H9 (cell line): ENCODE results near the gene COL18A1. TPM values are rescaled to one million over a fixed set of nuclear protein-coding genes. Genes with fewer than 3 reads are reported as not detected.

Source experiments
- DNase-seq: peaks from one replicate; pipeline ENCODE4 v3.0.0-alpha.2; 2017
- H2AFZ ChIP-seq: one replicate; pipeline ENCODE4 v1.6.1; 2013; ENCODE audit warnings: mild to moderate bottlenecking, low read length, control low read depth, moderate library complexity
- H2AK5ac ChIP-seq: 2 replicates; pipeline ENCODE4 v1.6.1; 2013; ENCODE audit warnings: low read length, control low read depth, mixed read lengths; ENCODE audit not compliant: insufficient read length
- H2BK120ac ChIP-seq: one replicate; pipeline ENCODE4 v1.6.1; 2013; ENCODE audit warnings: low read depth, mild to moderate bottlenecking, low read length, control low read depth, inconsistent platforms; ENCODE audit not compliant: poor library complexity, severe bottlenecking
- H2BK12ac ChIP-seq: 2 replicates; pipeline ENCODE4 v1.6.1; 2013; ENCODE audit warnings: low read length, control low read depth, mixed read lengths, low read depth; ENCODE audit not compliant: insufficient read length
- H2BK15ac ChIP-seq: 2 replicates; pipeline ENCODE4 v1.6.1; 2013; ENCODE audit warnings: low read depth, low read length, control low read depth
- H2BK20ac ChIP-seq: one replicate; pipeline ENCODE4 v1.6.1; 2013; ENCODE audit warnings: low read depth, mild to moderate bottlenecking, low read length, control low read depth, inconsistent platforms; ENCODE audit not compliant: poor library complexity, severe bottlenecking
- H2BK5ac ChIP-seq: 2 replicates; pipeline ENCODE4 v1.6.1; 2013; ENCODE audit warnings: low read length, control low read depth, mixed read lengths; ENCODE audit not compliant: insufficient read length
- H3K14ac ChIP-seq: 2 replicates; pipeline ENCODE4 v1.6.1; 2013; ENCODE audit warnings: low read length, control low read depth; ENCODE audit not compliant: insufficient read depth
- H3K18ac ChIP-seq: 2 replicates; pipeline ENCODE4 v1.6.1; 2013; ENCODE audit warnings: low read depth, mild to moderate bottlenecking, mixed read lengths, low read length, control low read depth; ENCODE audit not compliant: insufficient read length
- H3K23ac ChIP-seq: 2 replicates; pipeline ENCODE4 v1.6.1; 2013; ENCODE audit warnings: low read length, control low read depth, mixed read lengths, low read depth; ENCODE audit not compliant: insufficient read length
- H3K23me2 ChIP-seq: 2 replicates; pipeline ENCODE4 v1.6.1; 2013; ENCODE audit warnings: low read depth, mild to moderate bottlenecking, mixed read lengths, low read length, control low read depth; ENCODE audit not compliant: insufficient read length, poor library complexity, severe bottlenecking
- H3K27ac ChIP-seq: 2 replicates; pipeline ENCODE4 v1.5.1; 2013; ENCODE audit warnings: low read length, control low read depth, mixed read lengths, low read depth; ENCODE audit not compliant: insufficient read length
- H3K27me3 ChIP-seq: 2 replicates; pipeline ENCODE4 v1.6.1; 2013; ENCODE audit warnings: low read length, control low read depth, inconsistent platforms; ENCODE audit not compliant: insufficient read depth
- H3K4ac ChIP-seq: 2 replicates; pipeline ENCODE4 v1.6.1; 2013; ENCODE audit warnings: low read depth, mild to moderate bottlenecking, control low read depth, inconsistent platforms, low read length, moderate library complexity
- H3K4me1 ChIP-seq: 2 replicates; pipeline ENCODE4 v1.6.1; 2013; ENCODE audit warnings: low read length, control low read depth, inconsistent platforms; ENCODE audit not compliant: insufficient read depth
- H3K4me2 ChIP-seq: 2 replicates; pipeline ENCODE4 v1.6.1; 2013; ENCODE audit warnings: low read length, control low read depth, mixed read lengths; ENCODE audit not compliant: insufficient read length, insufficient read depth
- H3K56ac ChIP-seq: 2 replicates; pipeline ENCODE4 v1.6.1; 2013; ENCODE audit warnings: low read depth, mild to moderate bottlenecking, mixed read lengths, low read length, control low read depth; ENCODE audit not compliant: insufficient read length
- H3K79me1 ChIP-seq: 2 replicates; pipeline ENCODE4 v1.6.1; 2013; ENCODE audit warnings: low read depth, mild to moderate bottlenecking, moderate library complexity, low read length, control low read depth, inconsistent platforms; ENCODE audit not compliant: insufficient read depth, poor library complexity, severe bottlenecking
- H3K79me2 ChIP-seq: 2 replicates; pipeline ENCODE4 v1.6.1; 2013; ENCODE audit warnings: low read length, control low read depth, inconsistent platforms; ENCODE audit not compliant: insufficient read depth
- H3K9ac ChIP-seq: 2 replicates; pipeline ENCODE4 v1.6.1; 2013; ENCODE audit warnings: low read length, control low read depth, mixed read lengths; ENCODE audit not compliant: insufficient read length; ENCODE audit errors: extremely low read depth
- H3K9me3 ChIP-seq: one replicate; pipeline ENCODE4 v1.6.1; 2013; ENCODE audit warnings: low read depth, low read length, inconsistent platforms; ENCODE audit not compliant: control insufficient read depth
- H3T11ph ChIP-seq: one replicate; pipeline ENCODE4 v1.6.1; 2013; ENCODE audit warnings: mild to moderate bottlenecking, low read length, control low read depth, inconsistent platforms
- H4K20me1 ChIP-seq: one replicate; pipeline ENCODE4 v1.6.1; 2013; ENCODE audit not compliant: control insufficient read depth, insufficient read length, insufficient read depth
- H4K5ac ChIP-seq: 2 replicates; pipeline ENCODE4 v1.6.1; 2013; ENCODE audit warnings: low read depth, mild to moderate bottlenecking, mixed read lengths, low read length, control low read depth; ENCODE audit not compliant: insufficient read length
- H4K8ac ChIP-seq: replicated peaks from 2 replicates; pipeline ENCODE4 v1.6.1; 2013; ENCODE audit warnings: low read length, control low read depth, mixed read lengths, low read depth; ENCODE audit not compliant: insufficient read length
- H4K91ac ChIP-seq: 2 replicates; pipeline ENCODE4 v1.6.1; 2013; ENCODE audit warnings: low read depth, mild to moderate bottlenecking, moderate library complexity, mixed read lengths, low read length, control low read depth; ENCODE audit not compliant: insufficient read length
- H3K27ac Mint-ChIP-seq, 3 experiments: 2 replicates in 2 of 3; 3 replicates in 1 of 3; pipeline ENCODE4 v1.8.0; 2020 to 2021; ENCODE audit warnings: mixed read lengths in 3 of 3, mild to moderate bottlenecking in 1 of 3, moderate library complexity in 1 of 3
- H3K27me3 Mint-ChIP-seq: 2 replicates; pipeline ENCODE4 v1.8.0; 2021; ENCODE audit warnings: low read depth, mild to moderate bottlenecking, moderate library complexity, mixed read lengths
- H3K36me3 Mint-ChIP-seq, 3 experiments: 2 replicates in 2 of 3; 3 replicates in 1 of 3; pipeline ENCODE4 v1.8.0; 2020 to 2021; ENCODE audit warnings: low read depth in 3 of 3, mixed read lengths in 3 of 3; ENCODE audit not compliant: insufficient read depth in 1 of 3
- H3K4me1 Mint-ChIP-seq, 2 experiments: 2 replicates each; pipeline ENCODE4 v1.8.0; 2020; ENCODE audit warnings: mixed read lengths in 2 of 2
- H3K4me3 Mint-ChIP-seq, 2 experiments: 2 replicates in 1 of 2; 3 replicates in 1 of 2; pipeline ENCODE4 v1.8.0; 2020 to 2021; ENCODE audit warnings: mild to moderate bottlenecking in 2 of 2, mixed read lengths in 2 of 2, moderate library complexity in 1 of 2
- H3K9me3 Mint-ChIP-seq, 2 experiments: 2 replicates in 1 of 2; 3 replicates in 1 of 2; pipeline ENCODE4 v1.8.0; 2020; ENCODE audit warnings: mild to moderate bottlenecking in 2 of 2, mixed read lengths in 2 of 2, moderate library complexity in 1 of 2
- WGBS: extraction: QIAGEN DNeasy Blood & Tissue Kit; methylation state at CpG from one replicate; pipeline ENCODE4 v1.1.7; 2013; ENCODE audit warnings: missing lambda C conversion rate, low lambda C conversion rate, mixed read lengths; ENCODE audit not compliant: insufficient read length; ENCODE audit errors: extremely low coverage; 5-methylcytosine and 5-hydroxymethylcytosine counted together
- total RNA-seq: library from RNA; stranded (reverse); gene quantifications from 2 replicates; pipeline ENCODE4 v1.2.1, GENCODE V29; 2021
- TF ChIP-seq, protein P1 (sequence below): fragments of 200-600 bp; sonication (generic); conservative IDR thresholded peaks from 3 replicates; pipeline ENCODE4 v1.8.0; 2021; ENCODE audit warnings: antibody characterized with exemption, mild to moderate bottlenecking

The COL18A1 gene
- total RNA-seq, 1 experiment from 2014 or later, result 232 TPM

DNA sequence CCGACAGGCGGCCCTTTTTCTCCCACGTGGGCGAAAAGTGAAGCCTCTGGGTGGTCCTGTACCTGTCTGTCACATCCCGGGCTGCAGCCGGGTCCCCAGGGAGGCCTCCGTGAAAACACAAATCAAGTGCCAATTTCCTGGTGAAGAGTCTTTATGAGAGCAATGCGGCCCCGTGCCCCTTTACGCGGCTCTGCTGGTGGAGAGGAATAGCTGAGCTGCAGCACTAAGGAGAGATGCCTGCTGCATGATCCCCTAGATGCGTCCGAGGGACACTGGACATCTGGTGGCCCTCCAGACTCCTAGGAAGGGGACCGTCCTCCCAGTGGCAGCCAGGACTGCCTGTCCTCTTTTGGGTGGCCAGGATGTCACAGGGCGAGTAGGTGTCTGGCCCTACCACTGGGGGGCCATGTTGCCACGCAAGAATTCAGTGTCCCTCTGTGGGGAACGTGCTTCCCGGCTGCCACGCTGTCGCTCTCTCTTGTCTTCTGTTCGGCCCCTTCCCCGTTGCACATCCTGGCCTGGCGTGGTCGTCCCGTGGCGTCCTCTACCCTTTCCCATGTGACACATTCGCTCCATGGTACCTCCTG, 38.7 kb downstream of the COL18A1 start:
- H3K23me2 ChIP-seq, result no peaks in the 10 kb centered on the region
- H3K36me3 Mint-ChIP-seq, result peaks cover 33 to 47% (median 44%) of the 10 kb centered on the region in 3 experiments
- no peak overlapping the region for H3K18ac ChIP-seq
- no peak overlapping the region for H3T11ph ChIP-seq
- H3K27ac ChIP-seq, result no peak overlapping the region
- H3K4ac ChIP-seq, result no peak overlapping the region
- H4K5ac ChIP-seq, result no peak overlapping the region
- H3K4me3 Mint-ChIP-seq, result no peak overlapping the region
- H4K8ac ChIP-seq, result no peak overlapping the region
- no peak overlapping the region; the same call in 1 of the 2 replicates for H3K14ac ChIP-seq
- H3K4me1 ChIP-seq, result no peaks in the 10 kb centered on the region
- peaks cover 0 to 5% of the 10 kb centered on the region in 2 experiments; a peak in 2 of 5 replicates for H3K9me3 Mint-ChIP-seq
- H3K56ac ChIP-seq, result no peak overlapping the region
- no CpG with 5 or more reads among the region's 27 CpGs for WGBS
- H3K9ac ChIP-seq, result no peak overlapping the region
- H2BK120ac ChIP-seq, result no peak overlapping the region
- H3K79me1 ChIP-seq, result peaks cover 23% of the 10 kb centered on the region
- no peaks in the 10 kb centered on the region for H4K20me1 ChIP-seq
- H3K4me2 ChIP-seq, result no peak overlapping the region
- no peak overlapping the region for H2AFZ ChIP-seq
- peak overlapping the region; percentile 16 for H2BK5ac ChIP-seq
- no peak for DNase-seq
- no peak overlapping the region for H3K23ac ChIP-seq
- H2BK12ac ChIP-seq, result no peak overlapping the region
- H3K9me3 ChIP-seq, result no peaks in the 10 kb centered on the region
- H3K27me3 Mint-ChIP-seq, result no peaks in the 10 kb centered on the region; the same call in 1 of the 2 replicates
- peaks cover 6 to 28% of the 10 kb centered on the region in 2 experiments for H3K4me1 Mint-ChIP-seq
- TF ChIP-seq, protein P1, sequence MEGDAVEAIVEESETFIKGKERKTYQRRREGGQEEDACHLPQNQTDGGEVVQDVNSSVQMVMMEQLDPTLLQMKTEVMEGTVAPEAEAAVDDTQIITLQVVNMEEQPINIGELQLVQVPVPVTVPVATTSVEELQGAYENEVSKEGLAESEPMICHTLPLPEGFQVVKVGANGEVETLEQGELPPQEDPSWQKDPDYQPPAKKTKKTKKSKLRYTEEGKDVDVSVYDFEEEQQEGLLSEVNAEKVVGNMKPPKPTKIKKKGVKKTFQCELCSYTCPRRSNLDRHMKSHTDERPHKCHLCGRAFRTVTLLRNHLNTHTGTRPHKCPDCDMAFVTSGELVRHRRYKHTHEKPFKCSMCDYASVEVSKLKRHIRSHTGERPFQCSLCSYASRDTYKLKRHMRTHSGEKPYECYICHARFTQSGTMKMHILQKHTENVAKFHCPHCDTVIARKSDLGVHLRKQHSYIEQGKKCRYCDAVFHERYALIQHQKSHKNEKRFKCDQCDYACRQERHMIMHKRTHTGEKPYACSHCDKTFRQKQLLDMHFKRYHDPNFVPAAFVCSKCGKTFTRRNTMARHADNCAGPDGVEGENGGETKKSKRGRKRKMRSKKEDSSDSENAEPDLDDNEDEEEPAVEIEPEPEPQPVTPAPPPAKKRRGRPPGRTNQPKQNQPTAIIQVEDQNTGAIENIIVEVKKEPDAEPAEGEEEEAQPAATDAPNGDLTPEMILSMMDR, result 0 out of 3 replicates have a peak, but pooled peaks have one; percentile 12
- H4K91ac ChIP-seq, result no peak overlapping the region
- no peak overlapping the region for H2BK15ac ChIP-seq
- H3K27me3 ChIP-seq, result no peaks in the 10 kb centered on the region
- H2AK5ac ChIP-seq, result no peak overlapping the region
- peak overlapping the region in 2 of 3 experiments; percentile 50 to 81; a peak in 4 of 7 replicates for H3K27ac Mint-ChIP-seq
- H3K79me2 ChIP-seq, result peaks cover 55% of the 10 kb centered on the region
- H2BK20ac ChIP-seq, result no peak overlapping the region
